ENCODE data around the gene CDH11. TPM values are rescaled to one million over a fixed set of nuclear protein-coding genes. Genes with fewer than 3 reads are reported as not detected.

Gene CDH11
- total RNA-seq, 1 experiment from 2014 or later: 5.4 TPM

DNA sequence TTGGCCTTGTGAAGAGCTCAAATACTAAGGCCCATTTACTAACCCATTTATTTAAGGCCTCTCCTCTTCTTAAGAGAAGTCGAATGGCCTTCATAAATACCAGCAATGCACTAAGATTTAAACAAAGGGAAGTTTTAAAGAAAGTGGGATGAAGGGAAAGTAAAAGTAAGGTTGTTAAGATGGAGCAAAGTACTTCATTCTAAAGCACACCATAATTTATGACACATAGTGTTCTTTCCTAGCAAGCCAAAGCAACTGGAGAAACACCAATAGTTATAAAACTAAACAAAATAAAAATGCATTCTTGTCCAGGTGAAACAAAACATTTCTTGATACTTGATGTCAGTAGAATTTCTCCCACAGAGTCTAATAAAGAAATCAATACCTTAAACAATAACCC, 27.9 kb downstream of the CDH11 start:
- no peaks in the 10 kb centered on the region for H3K23me2 ChIP-seq (ENCODE audit: insufficient read length, low read depth, low read length, poor library complexity, severe bottlenecking)
- H4K8ac ChIP-seq (replicated peaks; ENCODE audit: insufficient read length, low read depth, low read length): no peak overlapping the region
- no peak overlapping the region for H3K27ac ChIP-seq (ENCODE audit: insufficient read length, low read depth, low read length)
- no peak overlapping the region for H2AK5ac ChIP-seq (ENCODE audit: insufficient read length, low read length)
- H2BK120ac ChIP-seq (ENCODE audit: low read depth, low read length, poor library complexity, severe bottlenecking): no peak overlapping the region
- Mint-ChIP-seq H3K4me3 (no peak overlapping the region), H3K9me3 (no peaks in the 10 kb centered on the region; a peak in 1 of 5 replicates), H3K4me1 (no peaks in the 10 kb centered on the region), H3K27ac (no peak overlapping the region), H3K27me3 (ENCODE audit: low read depth) (no peaks in the 10 kb centered on the region), H3K36me3 (ENCODE audit: insufficient read depth in 1 of 3, low read depth in 3 of 3) (no peaks in the 10 kb centered on the region)
- H3K4me2 ChIP-seq (ENCODE audit: insufficient read depth, insufficient read length, low read length): no peak overlapping the region
- no peak overlapping the region for H3K14ac ChIP-seq (ENCODE audit: insufficient read depth, low read length)
- no peak overlapping the region for H4K5ac ChIP-seq (ENCODE audit: insufficient read length, low read depth, low read length)
- DNase-seq: no peak
- no peak overlapping the region for H3K23ac ChIP-seq (ENCODE audit: insufficient read length, low read depth, low read length)
- H2BK15ac ChIP-seq (ENCODE audit: low read depth, low read length): no peak overlapping the region
- H3K79me2 ChIP-seq (ENCODE audit: insufficient read depth, low read length): no peaks in the 10 kb centered on the region
- no peak overlapping the region for H3K4ac ChIP-seq (ENCODE audit: low read depth, low read length)
- H3K4me1 ChIP-seq (ENCODE audit: insufficient read depth, low read length): no peaks in the 10 kb centered on the region
- H2BK12ac ChIP-seq (ENCODE audit: insufficient read length, low read depth, low read length): no peak overlapping the region
- no peak overlapping the region for H3K9ac ChIP-seq (ENCODE audit: extremely low read depth, insufficient read length, low read length)
- no peak overlapping the region for H3K18ac ChIP-seq (ENCODE audit: insufficient read length, low read depth, low read length)
- H3K56ac ChIP-seq (ENCODE audit: insufficient read length, low read depth, low read length): no peak overlapping the region
- no peak overlapping the region for H4K91ac ChIP-seq (ENCODE audit: insufficient read length, low read depth, low read length)
- no peaks in the 10 kb centered on the region for H3K79me1 ChIP-seq (ENCODE audit: insufficient read depth, low read depth, low read length, poor library complexity, severe bottlenecking)
- TF ChIP-seq, protein P1, sequence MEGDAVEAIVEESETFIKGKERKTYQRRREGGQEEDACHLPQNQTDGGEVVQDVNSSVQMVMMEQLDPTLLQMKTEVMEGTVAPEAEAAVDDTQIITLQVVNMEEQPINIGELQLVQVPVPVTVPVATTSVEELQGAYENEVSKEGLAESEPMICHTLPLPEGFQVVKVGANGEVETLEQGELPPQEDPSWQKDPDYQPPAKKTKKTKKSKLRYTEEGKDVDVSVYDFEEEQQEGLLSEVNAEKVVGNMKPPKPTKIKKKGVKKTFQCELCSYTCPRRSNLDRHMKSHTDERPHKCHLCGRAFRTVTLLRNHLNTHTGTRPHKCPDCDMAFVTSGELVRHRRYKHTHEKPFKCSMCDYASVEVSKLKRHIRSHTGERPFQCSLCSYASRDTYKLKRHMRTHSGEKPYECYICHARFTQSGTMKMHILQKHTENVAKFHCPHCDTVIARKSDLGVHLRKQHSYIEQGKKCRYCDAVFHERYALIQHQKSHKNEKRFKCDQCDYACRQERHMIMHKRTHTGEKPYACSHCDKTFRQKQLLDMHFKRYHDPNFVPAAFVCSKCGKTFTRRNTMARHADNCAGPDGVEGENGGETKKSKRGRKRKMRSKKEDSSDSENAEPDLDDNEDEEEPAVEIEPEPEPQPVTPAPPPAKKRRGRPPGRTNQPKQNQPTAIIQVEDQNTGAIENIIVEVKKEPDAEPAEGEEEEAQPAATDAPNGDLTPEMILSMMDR (conservative IDR thresholded peaks at IDR 0.05): no peak
- no peak overlapping the region for H2AFZ ChIP-seq (ENCODE audit: low read length)
- H2BK5ac ChIP-seq (ENCODE audit: insufficient read length, low read length): no peak overlapping the region
- no peaks in the 10 kb centered on the region for H4K20me1 ChIP-seq (ENCODE audit: control insufficient read depth, insufficient read depth, insufficient read length)
- H3T11ph ChIP-seq (ENCODE audit: low read length): no peak overlapping the region
- WGBS (ENCODE audit: extremely low coverage, insufficient read length, low lambda C conversion rate): no CpG with 5 or more reads among the region's 1 CpG
- no peak overlapping the region for H2BK20ac ChIP-seq (ENCODE audit: low read depth, low read length, poor library complexity, severe bottlenecking)
- H3K9me3 ChIP-seq (ENCODE audit: control insufficient read depth, low read depth, low read length): no peaks in the 10 kb centered on the region
- no peaks in the 10 kb centered on the region for H3K27me3 ChIP-seq (ENCODE audit: insufficient read depth, low read length)
